ENCODE data around the gene VPS52.
"Not testable (repeated sequence)": the region's sequence is repeated elsewhere in the genome, so short reads cannot be mapped to it uniquely, and the experiment has no call there.

The VPS52 gene

GRCh38 chr6:33273129-33273923 lies 1.6 kb upstream of the VPS52 start:
- peak overlapping the region; percentile 61 for H3K4me3 ChIP-seq (ENCODE audit: low read depth, low read length)
- TF ChIP-seq, protein P1, sequence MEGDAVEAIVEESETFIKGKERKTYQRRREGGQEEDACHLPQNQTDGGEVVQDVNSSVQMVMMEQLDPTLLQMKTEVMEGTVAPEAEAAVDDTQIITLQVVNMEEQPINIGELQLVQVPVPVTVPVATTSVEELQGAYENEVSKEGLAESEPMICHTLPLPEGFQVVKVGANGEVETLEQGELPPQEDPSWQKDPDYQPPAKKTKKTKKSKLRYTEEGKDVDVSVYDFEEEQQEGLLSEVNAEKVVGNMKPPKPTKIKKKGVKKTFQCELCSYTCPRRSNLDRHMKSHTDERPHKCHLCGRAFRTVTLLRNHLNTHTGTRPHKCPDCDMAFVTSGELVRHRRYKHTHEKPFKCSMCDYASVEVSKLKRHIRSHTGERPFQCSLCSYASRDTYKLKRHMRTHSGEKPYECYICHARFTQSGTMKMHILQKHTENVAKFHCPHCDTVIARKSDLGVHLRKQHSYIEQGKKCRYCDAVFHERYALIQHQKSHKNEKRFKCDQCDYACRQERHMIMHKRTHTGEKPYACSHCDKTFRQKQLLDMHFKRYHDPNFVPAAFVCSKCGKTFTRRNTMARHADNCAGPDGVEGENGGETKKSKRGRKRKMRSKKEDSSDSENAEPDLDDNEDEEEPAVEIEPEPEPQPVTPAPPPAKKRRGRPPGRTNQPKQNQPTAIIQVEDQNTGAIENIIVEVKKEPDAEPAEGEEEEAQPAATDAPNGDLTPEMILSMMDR (IDR thresholded peaks at IDR 0.05; ENCODE audit: borderline replicate concordance, insufficient read depth, low read depth, low read length): no peak

DNA sequence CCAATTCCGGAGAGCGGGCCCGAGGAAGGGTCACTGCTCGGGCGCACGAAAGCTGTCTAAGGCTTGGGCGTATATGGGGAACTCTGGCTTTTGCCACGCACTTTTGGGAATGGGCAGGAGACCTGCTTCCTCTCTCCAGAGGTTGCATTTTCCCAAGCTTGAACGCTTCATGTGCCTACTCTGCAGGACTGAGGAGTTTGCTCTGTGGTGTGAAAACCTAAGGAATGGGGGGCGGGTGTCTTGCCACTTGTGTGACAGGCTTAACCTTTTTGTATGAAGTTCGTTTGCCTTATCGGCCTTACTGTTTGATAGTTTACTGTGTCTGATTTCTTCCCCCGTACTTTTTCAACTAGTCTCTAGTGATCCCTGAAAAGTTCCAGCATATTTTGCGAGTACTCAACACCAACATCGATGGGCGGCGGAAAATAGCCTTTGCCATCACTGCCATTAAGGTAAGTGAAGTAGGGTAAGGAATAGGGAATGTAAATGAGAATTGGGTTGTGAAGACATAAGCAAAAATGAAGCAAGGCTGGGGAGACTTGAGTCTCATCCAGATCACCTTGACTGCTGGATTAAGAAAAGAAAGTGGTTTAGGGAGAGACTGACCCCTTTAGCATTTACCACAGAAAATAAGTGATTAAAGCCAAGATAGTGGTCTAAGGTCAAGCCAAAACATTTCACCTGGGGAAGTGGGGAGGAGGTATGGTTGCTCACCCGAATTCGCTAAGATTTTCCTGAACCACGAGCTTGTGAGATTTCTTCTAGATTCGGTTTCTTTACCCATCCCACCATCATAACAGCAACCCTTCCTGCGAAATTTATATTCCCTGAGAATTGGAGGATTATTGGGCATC lies 826 bp upstream of the VPS52 start:
- H3K4me3 ChIP-seq (ENCODE audit: low read depth, low read length): peak overlapping the region; percentile 61
- TF ChIP-seq, protein P1 (IDR thresholded peaks at IDR 0.05; ENCODE audit: borderline replicate concordance, insufficient read depth, low read depth, low read length): no peak

- TF ChIP-seq, protein P1 (IDR thresholded peaks at IDR 0.05; ENCODE audit: borderline replicate concordance, insufficient read depth, low read depth, low read length): no peak
Observed at GRCh38 chr6:33271117-33271467, 584 bp downstream of the VPS52 start.

GRCh38 chr6:33264015-33264414 lies 7.7 kb downstream of the VPS52 start:
- no peak overlapping the region for H3K4me3 ChIP-seq (ENCODE audit: low read depth, low read length)
- TF ChIP-seq, protein P1 (IDR thresholded peaks at IDR 0.05; ENCODE audit: borderline replicate concordance, insufficient read depth, low read depth, low read length): no peak

More at GRCh38 chr6:33271117-33271467, 584 bp downstream of the VPS52 start:
- H3K4me3 ChIP-seq (ENCODE audit: low read depth, low read length): peak overlapping the region; percentile 61

DNA sequence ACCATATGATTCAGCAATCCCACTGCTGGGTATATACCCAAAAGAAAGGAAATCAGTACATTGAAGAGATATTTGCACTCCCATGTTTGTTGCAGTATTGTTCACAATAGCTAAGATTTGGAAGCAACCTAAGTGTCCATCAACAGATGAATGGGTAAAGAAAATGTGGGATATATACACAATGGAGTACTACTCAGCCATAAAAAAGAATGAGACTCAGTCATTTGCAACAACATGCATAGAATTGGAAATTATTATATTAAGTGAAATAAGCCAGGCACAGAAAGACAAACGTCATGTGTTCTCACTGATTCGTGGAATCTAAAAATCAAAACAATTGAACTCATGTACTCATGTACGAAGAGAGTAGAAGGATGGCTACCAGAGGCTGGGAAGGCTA lies 9.2 kb downstream of the VPS52 start:
- H3K4me3 ChIP-seq (ENCODE audit: low read depth, low read length): not testable (repeated sequence)

GRCh38 chr6:33259032-33259431 lies 12.6 kb downstream of the VPS52 start:
- no peak overlapping the region for H3K4me3 ChIP-seq (ENCODE audit: low read depth, low read length)
- TF ChIP-seq, protein P1 (IDR thresholded peaks at IDR 0.05; ENCODE audit: borderline replicate concordance, insufficient read depth, low read depth, low read length): no peak

DNA sequence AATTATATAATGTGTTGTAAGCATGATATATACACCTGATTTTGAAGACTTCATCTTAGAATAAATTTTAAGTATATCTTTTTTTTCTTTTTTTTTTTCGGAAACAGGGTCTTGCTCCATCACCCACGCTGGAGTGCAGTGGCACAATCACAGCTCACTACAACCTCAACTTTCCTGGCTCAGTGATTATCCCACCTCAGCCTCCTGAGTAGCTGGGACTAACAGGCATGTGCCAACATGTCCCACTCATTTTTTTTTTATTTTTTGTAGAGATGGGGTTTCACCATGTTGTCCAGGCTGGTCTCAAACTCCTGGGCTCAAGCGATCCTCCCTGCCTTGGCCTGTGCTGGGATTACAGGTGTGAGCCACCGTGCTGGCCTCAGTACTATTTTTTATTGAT lies 17.1 kb downstream of the VPS52 start:
- no peak overlapping the region for H3K4me3 ChIP-seq (ENCODE audit: low read depth, low read length)
- TF ChIP-seq, protein P1 (IDR thresholded peaks at IDR 0.05; ENCODE audit: borderline replicate concordance, insufficient read depth, low read depth, low read length): no peak

All from GM12875 (cell line).